22Rv1 (cell line): ENCODE measurements around the gene NFIA.

Experiments
- CTCF ChIP-seq: fragments of 450-650 bp; IDR thresholded peaks from 2 replicates; pipeline ENCODE4 v1.5.1; 2017; ENCODE audit warnings: mild to moderate bottlenecking
- ZFX ChIP-seq: fragments of 450-650 bp; IDR thresholded peaks from 2 replicates; pipeline ENCODE4 v1.6.1; 2017; ENCODE audit warnings: antibody characterized with exemption, borderline replicate concordance

- TF ChIP-seq CTCF = no peak
- TF ChIP-seq ZFX = no peak
Measured at GRCh38 chr1:61158591-61158990, 76.2 kb downstream of the NFIA start.
